HG02970 (cell line): Measurements from ENCODE around the gene HIVEP2.

Source experiments
- ATAC-seq: cut with Tn5 transposase; IDR thresholded peaks from one replicate; pipeline ENCODE4 v1.9.1; 2021; ENCODE audit warnings: mild to moderate bottlenecking, moderate library complexity, moderate number of reproducible peaks; ENCODE audit not compliant: unreplicated experiment, low FRiP score

Gene HIVEP2

GRCh38 chr6:142800240-142800639 lies 144.7 kb downstream of the HIVEP2 start:
- no peak for ATAC-seq

GRCh38 chr6:142799639-142800038 lies 145.3 kb downstream of the HIVEP2 start:
- ATAC-seq, result no peak

GRCh38 chr6:142797159-142797558 lies 147.8 kb downstream of the HIVEP2 start:
- ATAC-seq, result no peak

GRCh38 chr6:142796571-142796970 lies 148.4 kb downstream of the HIVEP2 start:
- no peak for ATAC-seq

- no peak for ATAC-seq
Measured at GRCh38 chr6:142796024-142796423, 149.0 kb downstream of the HIVEP2 start.

- ATAC-seq, result no peak
Measured at GRCh38 chr6:142794424-142794823, 150.6 kb downstream of the HIVEP2 start.

GRCh38 chr6:142790257-142790656 lies 154.7 kb downstream of the HIVEP2 start:
- ATAC-seq, result no peak

- ATAC-seq, result no peak
Measured at GRCh38 chr6:142787422-142787821, 157.6 kb downstream of the HIVEP2 start.

- no peak for ATAC-seq
Measured at GRCh38 chr6:142786476-142786875, 158.5 kb downstream of the HIVEP2 start.

GRCh38 chr6:142784344-142784743 lies 160.6 kb downstream of the HIVEP2 start:
- ATAC-seq, result peak; percentile 76

GRCh38 chr6:142783499-142783898 lies 161.5 kb downstream of the HIVEP2 start:
- ATAC-seq, result no peak

- ATAC-seq, result no peak
Measured at GRCh38 chr6:142781129-142781528, 163.8 kb downstream of the HIVEP2 start.

GRCh38 chr6:142773859-142774648 lies 170.9 kb downstream of the HIVEP2 start:
- ATAC-seq, result no peak

- ATAC-seq, result no peak
Measured at GRCh38 chr6:142773324-142773723, 171.7 kb downstream of the HIVEP2 start.

- no peak for ATAC-seq
Measured at GRCh38 chr6:142771162-142771561, 173.8 kb downstream of the HIVEP2 start.

- no peak for ATAC-seq
Measured at GRCh38 chr6:142765306-142765705, 179.7 kb downstream of the HIVEP2 start.

GRCh38 chr6:142764311-142764710 lies 180.7 kb downstream of the HIVEP2 start:
- no peak for ATAC-seq

- ATAC-seq, result no peak
Measured at GRCh38 chr6:142763205-142763604, 181.8 kb downstream of the HIVEP2 start.

GRCh38 chr6:142761756-142762155 lies 183.2 kb downstream of the HIVEP2 start:
- no peak for ATAC-seq

GRCh38 chr6:142760152-142760551 lies 184.8 kb downstream of the HIVEP2 start:
- no peak for ATAC-seq

GRCh38 chr6:142758629-142759025 lies 186.3 kb downstream of the HIVEP2 start:
- no peak for ATAC-seq

GRCh38 chr6:142757852-142758628 lies 186.9 kb downstream of the HIVEP2 start:
- ATAC-seq, result no peak
